ENCODE results near the gene BACE1-AS.
"Not testable (repeated sequence)": the region's sequence is repeated elsewhere in the genome, so short reads cannot be mapped to it uniquely, and the experiment has no call there.

The BACE1-AS gene

GRCh38 chr11:117290809-117291396 lies at the start of gene BACE1-AS:
Gene BACE1-AS (plus strand): TSS chr11:117291346.
- no peak for DNase-seq (ENCODE audit: low read depth)

GRCh38 chr11:117248341-117248740 lies 42.8 kb upstream of the BACE1-AS start:
- no peak for DNase-seq (ENCODE audit: low read depth)

GRCh38 chr11:117249571-117249970 lies 41.6 kb upstream of the BACE1-AS start:
- DNase-seq (ENCODE audit: low read depth), result no peak

GRCh38 chr11:117251506-117251905 lies 39.6 kb upstream of the BACE1-AS start:
- no peak for DNase-seq (ENCODE audit: low read depth)

- no peak for DNase-seq (ENCODE audit: low read depth)
Measured at GRCh38 chr11:117255966-117256365, 35.2 kb upstream of the BACE1-AS start.

GRCh38 chr11:117256573-117256972 lies 34.6 kb upstream of the BACE1-AS start:
- DNase-seq (ENCODE audit: low read depth), result no peak

GRCh38 chr11:117258576-117258975 lies 32.6 kb upstream of the BACE1-AS start:
- DNase-seq (ENCODE audit: low read depth), result no peak

GRCh38 chr11:117259417-117259816 lies 31.7 kb upstream of the BACE1-AS start:
- DNase-seq (ENCODE audit: low read depth), result peak; percentile 56

GRCh38 chr11:117264624-117265323 lies 26.4 kb upstream of the BACE1-AS start:
- not testable (repeated sequence) for DNase-seq (ENCODE audit: low read depth)

- no peak for DNase-seq (ENCODE audit: low read depth)
Measured at GRCh38 chr11:117265745-117266144, 25.4 kb upstream of the BACE1-AS start.

GRCh38 chr11:117269856-117270255 lies 21.3 kb upstream of the BACE1-AS start:
- no peak for DNase-seq (ENCODE audit: low read depth)

- DNase-seq (ENCODE audit: low read depth), result no peak
Measured at GRCh38 chr11:117271208-117271607, 19.9 kb upstream of the BACE1-AS start.

- not testable (repeated sequence) for DNase-seq (ENCODE audit: low read depth)
Measured at GRCh38 chr11:117272175-117272574, 19.0 kb upstream of the BACE1-AS start.

- peak; percentile 74 for DNase-seq (ENCODE audit: low read depth)
Measured at GRCh38 chr11:117273550-117274289, 17.4 kb upstream of the BACE1-AS start.

- no peak for DNase-seq (ENCODE audit: low read depth)
Measured at GRCh38 chr11:117278347-117278746, 12.8 kb upstream of the BACE1-AS start.

GRCh38 chr11:117279711-117280376 lies 11.3 kb upstream of the BACE1-AS start:
- no peak for DNase-seq (ENCODE audit: low read depth)

- peak; percentile 88 for DNase-seq (ENCODE audit: low read depth)
Measured at GRCh38 chr11:117281159-117281558, 10.0 kb upstream of the BACE1-AS start.

GRCh38 chr11:117281869-117282268 lies 9.3 kb upstream of the BACE1-AS start:
- no peak for DNase-seq (ENCODE audit: low read depth)

- DNase-seq (ENCODE audit: low read depth), result no peak
Measured at GRCh38 chr11:117282956-117283355, 8.2 kb upstream of the BACE1-AS start.

GRCh38 chr11:117284053-117284452 lies 7.1 kb upstream of the BACE1-AS start:
- no peak for DNase-seq (ENCODE audit: low read depth)

- no peak for DNase-seq (ENCODE audit: low read depth)
Measured at GRCh38 chr11:117286588-117286987, 4.6 kb upstream of the BACE1-AS start.

- no peak for DNase-seq (ENCODE audit: low read depth)
Measured at GRCh38 chr11:117287668-117288067, 3.5 kb upstream of the BACE1-AS start.

GRCh38 chr11:117289795-117290194 lies 1.4 kb upstream of the BACE1-AS start:
- DNase-seq (ENCODE audit: low read depth), result no peak

All from fibroblast of gingiva (primary cell).